ENCODE results near the gene HIVEP3.

Gene HIVEP3

GRCh38 chr1:41900603-41901444 lies 17.9 kb downstream of the HIVEP3 start:
- in situ Hi-C loops (cut with MboI; ENCODE audit: low pct_unique_long_range_greater_than_20kb, low sequenced_read_pairs) = no loop called here
- DNase-seq = no peak

GRCh38 chr1:41898191-41898713 lies 20.5 kb downstream of the HIVEP3 start:
- DNase-seq = peak; percentile 43
- in situ Hi-C loops (cut with MboI; ENCODE audit: low pct_unique_long_range_greater_than_20kb, low sequenced_read_pairs) = no loop called here

GRCh38 chr1:41895552-41895951 lies 23.2 kb downstream of the HIVEP3 start:
- no peak for DNase-seq
- in situ Hi-C loops (cut with MboI; ENCODE audit: low pct_unique_long_range_greater_than_20kb, low sequenced_read_pairs) = no loop called here

- no peak for DNase-seq
- in situ Hi-C loops (cut with MboI; ENCODE audit: low pct_unique_long_range_greater_than_20kb, low sequenced_read_pairs) = no loop called here
Observed at GRCh38 chr1:41894808-41895483, 23.8 kb downstream of the HIVEP3 start.

GRCh38 chr1:41894101-41894807 lies 24.5 kb downstream of the HIVEP3 start:
- in situ Hi-C loops (cut with MboI; ENCODE audit: low pct_unique_long_range_greater_than_20kb, low sequenced_read_pairs) = no loop called here
- no peak for DNase-seq

- DNase-seq = no peak
- in situ Hi-C loops (cut with MboI; ENCODE audit: low pct_unique_long_range_greater_than_20kb, low sequenced_read_pairs) = no loop called here
Observed at GRCh38 chr1:41892301-41892781, 26.4 kb downstream of the HIVEP3 start.

GRCh38 chr1:41891199-41891896 lies 27.4 kb downstream of the HIVEP3 start:
- in situ Hi-C loops (cut with MboI; ENCODE audit: low pct_unique_long_range_greater_than_20kb, low sequenced_read_pairs) = no loop called here
- DNase-seq = peak; percentile 9

- in situ Hi-C loops (cut with MboI; ENCODE audit: low pct_unique_long_range_greater_than_20kb, low sequenced_read_pairs) = no loop called here
- DNase-seq = no peak
Observed at GRCh38 chr1:41890825-41891198, 27.9 kb downstream of the HIVEP3 start.

GRCh38 chr1:41889506-41890414 lies 29.0 kb downstream of the HIVEP3 start:
- in situ Hi-C loops (cut with MboI; ENCODE audit: low pct_unique_long_range_greater_than_20kb, low sequenced_read_pairs) = no loop called here
- no peak for DNase-seq

- in situ Hi-C loops (cut with MboI; ENCODE audit: low pct_unique_long_range_greater_than_20kb, low sequenced_read_pairs) = no loop called here
- no peak for DNase-seq
Observed at GRCh38 chr1:41888756-41889155, 30.0 kb downstream of the HIVEP3 start.

GRCh38 chr1:41887365-41887764 lies 31.4 kb downstream of the HIVEP3 start:
- in situ Hi-C loops (cut with MboI; ENCODE audit: low pct_unique_long_range_greater_than_20kb, low sequenced_read_pairs) = no loop called here
- DNase-seq = no peak

GRCh38 chr1:41884256-41885230 lies 34.2 kb downstream of the HIVEP3 start:
- in situ Hi-C loops (cut with MboI; ENCODE audit: low pct_unique_long_range_greater_than_20kb, low sequenced_read_pairs) = no loop called here
- DNase-seq = no peak

GRCh38 chr1:41883507-41883906 lies 35.2 kb downstream of the HIVEP3 start:
- in situ Hi-C loops (cut with MboI; ENCODE audit: low pct_unique_long_range_greater_than_20kb, low sequenced_read_pairs) = no loop called here
- no peak for DNase-seq

GRCh38 chr1:41882486-41882885 lies 36.2 kb downstream of the HIVEP3 start:
- in situ Hi-C loops (cut with MboI; ENCODE audit: low pct_unique_long_range_greater_than_20kb, low sequenced_read_pairs) = no loop called here
- DNase-seq = no peak

- in situ Hi-C loops (cut with MboI; ENCODE audit: low pct_unique_long_range_greater_than_20kb, low sequenced_read_pairs) = no loop called here
- DNase-seq = peak; percentile 87
Observed at GRCh38 chr1:41882068-41882477, 36.6 kb downstream of the HIVEP3 start.

- no peak for DNase-seq
- in situ Hi-C loops (cut with MboI; ENCODE audit: low pct_unique_long_range_greater_than_20kb, low sequenced_read_pairs) = no loop called here
Observed at GRCh38 chr1:41880950-41881885, 37.5 kb downstream of the HIVEP3 start.

Data from KBM-7 (cell line).